GM19468 (cell line): Measurements from ENCODE around the gene SMARCC1.
A peak's percentile ranks its signal among the peaks of the same experiment; 100 is the strongest.
"Not testable (repeated sequence)": the region's sequence is repeated elsewhere in the genome, so short reads cannot be mapped to it uniquely, and the experiment has no call there.

Experiments
- ATAC-seq: cut with Tn5 transposase; IDR thresholded peaks from one replicate; pipeline ENCODE4 v1.9.1; 2021; ENCODE audit warnings: mild to moderate bottlenecking, moderate library complexity, moderate number of reproducible peaks; ENCODE audit not compliant: unreplicated experiment; ENCODE audit errors: extremely low read depth

The SMARCC1 gene

GRCh38 chr3:47772788-47773187, 8.9 kb downstream of the SMARCC1 start:
- ATAC-seq, result no peak

- ATAC-seq, result no peak
Measured at GRCh38 chr3:47772047-47772446, 9.6 kb downstream of the SMARCC1 start.

GRCh38 chr3:47766186-47766585, 15.5 kb downstream of the SMARCC1 start:
- ATAC-seq, result no peak

- ATAC-seq, result no peak
Measured at GRCh38 chr3:47762233-47762632, 19.5 kb downstream of the SMARCC1 start.

- ATAC-seq, result no peak
Measured at GRCh38 chr3:47761046-47761445, 20.6 kb downstream of the SMARCC1 start.

GRCh38 chr3:47760207-47760606, 21.5 kb downstream of the SMARCC1 start:
- ATAC-seq, result not testable (repeated sequence)

GRCh38 chr3:47758261-47759025, 23.2 kb downstream of the SMARCC1 start:
- no peak for ATAC-seq

- ATAC-seq, result no peak
Measured at GRCh38 chr3:47752716-47753115, 29.0 kb downstream of the SMARCC1 start.

GRCh38 chr3:47750811-47751354, 30.8 kb downstream of the SMARCC1 start:
- not testable (repeated sequence) for ATAC-seq

GRCh38 chr3:47747558-47747957, 34.1 kb downstream of the SMARCC1 start:
- no peak for ATAC-seq

GRCh38 chr3:47746264-47746663, 35.4 kb downstream of the SMARCC1 start:
- ATAC-seq, result no peak

GRCh38 chr3:47743855-47744254, 37.8 kb downstream of the SMARCC1 start:
- no peak for ATAC-seq

- not testable (repeated sequence) for ATAC-seq
Measured at GRCh38 chr3:47743352-47743751, 38.3 kb downstream of the SMARCC1 start.

- ATAC-seq, result peak; percentile 54
Measured at GRCh38 chr3:47741925-47742324, 39.8 kb downstream of the SMARCC1 start.

- ATAC-seq, result no peak
Measured at GRCh38 chr3:47732143-47732542, 49.5 kb downstream of the SMARCC1 start.

GRCh38 chr3:47731061-47731460, 50.6 kb downstream of the SMARCC1 start:
- no peak for ATAC-seq

GRCh38 chr3:47722859-47723258, 58.8 kb downstream of the SMARCC1 start:
- ATAC-seq, result no peak

GRCh38 chr3:47717448-47717847, 64.2 kb downstream of the SMARCC1 start:
- not testable (repeated sequence) for ATAC-seq

GRCh38 chr3:47716656-47717055, 65.0 kb downstream of the SMARCC1 start:
- no peak for ATAC-seq

GRCh38 chr3:47715928-47716327, 65.8 kb downstream of the SMARCC1 start:
- no peak for ATAC-seq

- ATAC-seq, result no peak
Measured at GRCh38 chr3:47714606-47715005, 67.1 kb downstream of the SMARCC1 start.

- no peak for ATAC-seq
Measured at GRCh38 chr3:47713655-47714054, 68.0 kb downstream of the SMARCC1 start.
